Activated CD8-positive, alpha-beta T cell treated with anti-CD3 and anti-CD28 coated beads for 36 hours (primary cell): ENCODE results near the gene STK25. TPM values are rescaled to one million over a fixed set of nuclear protein-coding genes. Genes with fewer than 3 reads are reported as not detected.

Source experiments
- ATAC-seq: fragments of 200-7000 bp; cut with Tn5 transposase; one replicate; pipeline ENCODE4 v1.10.0; 2021; ENCODE audit warnings: mild to moderate bottlenecking, moderate library complexity
- CTCF ChIA-PET: fragments of 350-600 bp; sonication (Branson Sonifier 250); formaldehyde crosslinking; loops from one replicate; lab custom pipeline; 2021; ENCODE audit warnings: antibody characterized with exemption; lab: Charles Lee
- POLR2A ChIA-PET: fragments of 350-600 bp; sonication (Branson Sonifier 250); formaldehyde crosslinking; loops from one replicate; lab custom pipeline; 2021; ENCODE audit warnings: antibody characterized with exemption; lab: Charles Lee
- DNase-seq: peaks from one replicate; pipeline ENCODE4 v3.0.0-alpha.2; 2020
- H3K27ac Mint-ChIP-seq: one replicate; pipeline ENCODE4 v1.8.0; 2021; ENCODE audit warnings: mild to moderate bottlenecking, mixed read lengths
- H3K27me3 Mint-ChIP-seq: one replicate; pipeline ENCODE4 v1.8.0; 2021; ENCODE audit warnings: mixed read lengths
- H3K36me3 Mint-ChIP-seq: one replicate; pipeline ENCODE4 v1.8.0; 2021; ENCODE audit warnings: low read depth, mixed read lengths
- H3K4me1 Mint-ChIP-seq: one replicate; pipeline ENCODE4 v1.8.0; 2021; ENCODE audit warnings: low read depth, mixed read lengths
- H3K4me3 Mint-ChIP-seq: one replicate; pipeline ENCODE4 v1.8.0; 2021; ENCODE audit warnings: mild to moderate bottlenecking, moderate library complexity, mixed read lengths
- H3K9me3 Mint-ChIP-seq: one replicate; pipeline ENCODE4 v1.8.0; 2021; ENCODE audit warnings: mixed read lengths
- intact Hi-C: fragments of 100-400 bp; cut with micrococcal nuclease; formaldehyde crosslinking; loops from one replicate; pipeline ENCODE4 v1.10.0; 2022
- total RNA-seq, 2 experiments: library from RNA; stranded (reverse); gene quantifications; one replicate each; pipeline ENCODE4 v1.2.3, GENCODE V29; 2021
- TF ChIP-seq, protein P1 (sequence below): fragments of 200-600 bp; IDR thresholded peaks from one replicate; pipeline ENCODE4 v1.8.0; 2022; ENCODE audit warnings: antibody characterized with exemption, mild to moderate bottlenecking

Gene STK25
- total RNA-seq, 2 experiments from 2014 or later, result 103 to 104 TPM

DNA sequence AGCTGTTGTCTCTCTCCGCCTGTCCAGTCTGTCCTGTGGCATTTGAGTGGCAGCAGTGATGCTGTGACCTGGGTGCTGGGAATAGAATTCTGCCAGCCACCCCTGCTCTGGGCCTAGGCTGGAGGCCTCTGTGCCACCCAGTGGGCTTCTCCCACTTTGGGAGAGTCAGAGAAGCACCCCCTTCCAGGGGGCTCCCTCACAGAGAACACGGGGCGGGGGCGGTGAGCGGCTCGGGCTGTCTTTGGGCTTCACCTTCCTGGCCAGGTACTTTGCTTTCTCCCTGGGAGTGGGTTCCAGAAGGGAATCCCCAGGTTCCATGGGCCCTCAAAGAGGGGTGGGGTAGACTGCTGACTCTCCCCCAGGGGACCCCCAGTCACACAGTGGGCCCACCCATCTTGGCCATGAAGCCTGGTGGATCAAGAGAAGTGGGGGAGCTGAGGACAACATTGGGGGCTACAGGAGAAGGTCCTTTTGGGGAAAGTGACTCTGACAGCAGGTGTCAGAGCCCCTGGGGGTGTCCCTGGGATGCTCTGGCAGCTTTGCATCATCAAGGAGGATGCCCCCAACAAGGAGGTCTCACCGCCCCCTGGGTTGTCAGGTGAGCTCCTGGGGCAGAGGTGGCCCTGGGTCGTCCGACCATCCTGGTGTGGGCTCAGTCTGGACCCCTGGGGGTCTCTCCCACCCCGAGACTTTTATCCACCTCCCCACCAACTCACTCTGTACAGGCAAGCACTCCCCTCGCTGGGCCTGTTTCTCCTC, 31.4 kb upstream of the STK25 start:
- ATAC-seq (no peak), DNase-seq (no peak)
- peaks cover 3% of the 10 kb centered on the region for H3K4me1 Mint-ChIP-seq
- H3K9me3 Mint-ChIP-seq, result no peaks in the 10 kb centered on the region
- TF ChIP-seq, protein P1, sequence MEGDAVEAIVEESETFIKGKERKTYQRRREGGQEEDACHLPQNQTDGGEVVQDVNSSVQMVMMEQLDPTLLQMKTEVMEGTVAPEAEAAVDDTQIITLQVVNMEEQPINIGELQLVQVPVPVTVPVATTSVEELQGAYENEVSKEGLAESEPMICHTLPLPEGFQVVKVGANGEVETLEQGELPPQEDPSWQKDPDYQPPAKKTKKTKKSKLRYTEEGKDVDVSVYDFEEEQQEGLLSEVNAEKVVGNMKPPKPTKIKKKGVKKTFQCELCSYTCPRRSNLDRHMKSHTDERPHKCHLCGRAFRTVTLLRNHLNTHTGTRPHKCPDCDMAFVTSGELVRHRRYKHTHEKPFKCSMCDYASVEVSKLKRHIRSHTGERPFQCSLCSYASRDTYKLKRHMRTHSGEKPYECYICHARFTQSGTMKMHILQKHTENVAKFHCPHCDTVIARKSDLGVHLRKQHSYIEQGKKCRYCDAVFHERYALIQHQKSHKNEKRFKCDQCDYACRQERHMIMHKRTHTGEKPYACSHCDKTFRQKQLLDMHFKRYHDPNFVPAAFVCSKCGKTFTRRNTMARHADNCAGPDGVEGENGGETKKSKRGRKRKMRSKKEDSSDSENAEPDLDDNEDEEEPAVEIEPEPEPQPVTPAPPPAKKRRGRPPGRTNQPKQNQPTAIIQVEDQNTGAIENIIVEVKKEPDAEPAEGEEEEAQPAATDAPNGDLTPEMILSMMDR, result no peak
- ChIA-PET POLR2A (no interaction called here), CTCF (no interaction called here)
- no peak overlapping the region for H3K4me3 Mint-ChIP-seq
- H3K36me3 Mint-ChIP-seq, result no peaks in the 10 kb centered on the region
- no peak overlapping the region for H3K27ac Mint-ChIP-seq
- peaks cover 27% of the 10 kb centered on the region for H3K27me3 Mint-ChIP-seq
- intact Hi-C loops, result no loop called here

DNA sequence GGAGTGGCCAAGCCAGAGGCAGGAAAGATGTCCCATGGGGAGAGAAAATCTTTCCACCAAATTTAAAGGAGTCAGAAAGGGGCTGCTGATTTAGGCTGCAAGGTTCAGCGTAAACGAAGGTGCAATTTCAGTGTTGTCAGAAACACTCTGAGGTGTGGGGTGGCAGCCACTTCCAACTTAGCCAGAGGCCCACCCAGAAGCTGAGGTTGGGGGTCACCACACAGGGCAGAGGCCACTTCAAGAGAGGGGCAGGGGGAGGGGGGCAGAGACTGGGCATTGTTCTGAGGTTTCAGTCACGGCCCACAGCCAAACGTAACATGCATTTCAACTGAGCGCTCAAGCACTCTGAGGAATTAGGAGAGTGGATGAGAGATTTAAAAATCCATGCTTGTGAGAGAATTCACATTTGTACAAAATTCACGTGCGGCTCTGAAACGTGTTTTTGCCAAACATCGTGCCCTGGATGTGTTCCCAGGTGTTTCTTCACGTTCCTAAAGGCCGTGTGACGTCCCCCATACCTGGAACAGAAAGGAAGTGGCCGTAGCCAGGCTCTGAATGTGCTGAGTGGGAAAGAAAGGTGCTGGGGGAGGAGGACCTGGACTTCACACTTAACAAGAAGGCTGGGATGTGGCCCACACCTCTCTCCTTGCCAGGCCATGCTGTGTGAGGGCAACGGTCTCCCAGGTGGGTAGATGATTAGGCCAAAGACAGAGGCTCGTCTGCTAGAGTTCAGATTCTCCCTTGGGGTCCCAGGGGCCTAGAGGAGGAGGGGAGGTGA, 30.6 kb upstream of the STK25 start:
- Mint-ChIP-seq H3K27ac (no peak overlapping the region), H3K4me3 (no peak overlapping the region), H3K9me3 (no peaks in the 10 kb centered on the region), H3K4me1 (peaks cover 3% of the 10 kb centered on the region), H3K27me3 (peaks cover 27% of the 10 kb centered on the region), H3K36me3 (no peaks in the 10 kb centered on the region)
- DNase-seq, result no peak
- CTCF ChIA-PET, result no interaction called here
- intact Hi-C loops, result no loop called here
- POLR2A ChIA-PET, result no interaction called here
- ATAC-seq, result no peak
- TF ChIP-seq, protein P1, result no peak

DNA sequence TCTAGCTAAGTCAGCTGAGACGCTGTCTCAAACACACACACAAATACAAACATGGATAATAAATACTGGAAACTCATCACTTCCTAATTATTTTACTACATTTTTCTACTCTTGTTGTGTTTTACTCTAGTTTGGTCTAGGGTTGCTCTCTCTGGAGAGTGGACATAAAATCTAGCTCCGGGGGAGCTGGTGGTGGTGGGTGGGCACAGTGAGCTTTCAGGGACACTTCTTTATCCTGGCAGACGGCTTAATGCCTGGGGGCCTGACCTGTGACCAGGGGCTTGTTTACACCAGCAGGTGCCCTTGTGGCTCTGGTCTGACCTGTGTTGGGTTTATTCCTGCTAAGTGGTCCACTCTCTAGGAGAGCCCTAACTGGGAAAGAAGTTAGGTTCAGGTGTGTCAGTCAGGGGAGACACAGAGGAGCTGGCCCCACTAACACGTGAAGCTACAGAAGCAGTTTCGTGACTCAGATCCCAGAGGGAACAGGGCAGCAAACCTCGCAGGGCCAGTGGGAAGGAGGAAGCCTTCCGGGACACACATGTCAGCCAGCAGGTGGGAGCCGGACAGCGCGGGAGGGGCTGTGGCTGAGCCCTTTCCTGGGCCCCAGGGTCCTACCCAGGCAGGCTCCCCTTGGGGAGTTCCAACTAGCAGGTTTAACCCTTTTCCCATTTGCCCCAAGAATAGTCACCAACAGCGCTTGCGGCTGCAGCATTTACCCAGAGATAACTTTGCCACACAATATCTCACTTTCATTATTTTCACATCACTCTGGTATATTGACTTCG, 27.7 kb upstream of the STK25 start:
- Mint-ChIP-seq H3K4me1 (peaks cover 3% of the 10 kb centered on the region), H3K27me3 (peaks cover 17% of the 10 kb centered on the region), H3K36me3 (no peaks in the 10 kb centered on the region), H3K9me3 (no peaks in the 10 kb centered on the region), H3K4me3 (no peak overlapping the region), H3K27ac (no peak overlapping the region)
- ATAC-seq, result no peak
- CTCF ChIA-PET, result no interaction called here
- DNase-seq, result no peak
- POLR2A ChIA-PET, result no interaction called here
- intact Hi-C loops, result no loop called here
- TF ChIP-seq, protein P1, result no peak

DNA sequence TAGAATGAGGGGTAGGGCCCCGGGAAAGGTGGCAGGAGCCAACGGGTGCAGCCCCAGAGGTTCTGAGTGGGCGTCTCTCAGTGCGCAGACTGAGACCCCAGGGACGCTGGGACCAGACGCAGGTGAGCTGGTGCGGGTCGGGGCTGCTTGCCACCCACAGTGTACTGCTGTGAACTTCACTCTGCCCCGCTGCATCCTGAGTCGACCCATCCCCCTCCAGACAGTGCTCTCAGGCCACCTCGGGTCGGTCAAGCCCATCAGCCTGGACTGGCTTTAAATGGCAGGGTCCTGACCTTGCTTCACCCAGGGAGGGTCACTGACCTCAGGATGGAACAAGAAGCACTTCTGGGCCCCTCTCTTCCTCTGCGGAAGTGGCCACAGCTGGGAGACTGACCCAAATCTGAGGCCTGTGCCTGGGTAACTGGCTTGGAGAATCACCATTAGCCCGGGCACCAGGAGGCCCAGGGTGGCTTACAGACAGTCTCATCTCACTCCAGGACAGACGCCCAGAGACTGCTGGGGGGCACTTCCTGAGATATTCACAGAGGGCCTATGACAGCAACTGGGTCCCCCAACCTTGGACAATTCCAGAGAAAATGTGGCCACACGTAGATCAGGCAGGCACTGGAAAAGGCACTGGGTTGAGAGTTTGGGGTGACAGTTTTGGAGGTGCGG, 26.5 kb upstream of the STK25 start:
- Mint-ChIP-seq H3K4me3 (no peak overlapping the region), H3K36me3 (no peaks in the 10 kb centered on the region), H3K27me3 (peaks cover 14% of the 10 kb centered on the region), H3K4me1 (no peaks in the 10 kb centered on the region), H3K9me3 (no peaks in the 10 kb centered on the region), H3K27ac (no peak overlapping the region)
- ATAC-seq, result no peak
- CTCF ChIA-PET, result no interaction called here
- no peak for DNase-seq
- TF ChIP-seq, protein P1, result no peak
- POLR2A ChIA-PET, result no interaction called here
- intact Hi-C loops, result no loop called here
